HG02571 (cell line): ENCODE data around the gene CORO1C.
A peak's percentile ranks its signal among the peaks of the same experiment; 100 is the strongest.
"Not testable (repeated sequence)": the region's sequence is repeated elsewhere in the genome, so short reads cannot be mapped to it uniquely, and the experiment has no call there.

Experiments
- ATAC-seq: cut with Tn5 transposase; IDR thresholded peaks from one replicate; pipeline ENCODE4 v1.9.1; 2021; ENCODE audit warnings: mild to moderate bottlenecking, moderate library complexity; ENCODE audit not compliant: unreplicated experiment

The CORO1C gene

DNA sequence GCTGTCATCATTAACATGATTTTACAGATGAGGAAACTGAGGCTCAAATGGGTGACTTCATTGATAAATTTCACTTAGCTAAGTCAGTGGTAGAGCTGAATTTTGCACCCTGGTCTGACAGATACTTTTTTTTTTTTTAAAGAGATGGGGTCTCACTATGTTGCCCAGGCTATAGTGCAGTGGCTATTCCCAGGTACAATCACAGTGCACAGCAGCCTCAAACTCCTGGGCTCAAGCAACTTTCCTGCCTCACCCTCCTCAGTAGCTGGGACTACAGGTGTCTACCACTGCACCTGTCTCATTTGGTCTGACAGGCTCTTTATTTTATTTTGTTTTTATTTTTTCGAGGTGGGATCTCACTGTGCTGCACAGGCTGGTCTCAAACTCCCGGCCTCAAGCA, 24.2 kb upstream of the CORO1C start:
- ATAC-seq: no peak

DNA sequence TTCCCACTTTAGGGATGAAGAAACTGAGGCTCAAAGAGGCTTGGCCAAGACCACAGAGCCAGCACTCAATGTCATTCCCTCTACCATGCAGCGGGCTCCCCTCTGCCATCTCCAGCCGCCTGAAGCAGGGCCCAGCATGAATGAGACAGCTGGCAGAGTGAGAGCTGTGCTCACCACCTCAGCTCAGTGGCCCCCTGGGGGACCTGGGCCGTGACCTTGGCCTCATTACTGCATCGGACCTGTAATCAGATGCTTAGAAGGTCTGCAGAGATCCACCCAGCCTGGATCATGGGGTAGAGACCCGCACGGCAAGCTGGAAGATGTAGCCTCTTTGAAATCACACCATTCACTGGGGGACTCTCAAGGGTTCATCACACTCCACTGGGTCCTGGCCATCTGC, 22.7 kb upstream of the CORO1C start:
- no peak for ATAC-seq

DNA sequence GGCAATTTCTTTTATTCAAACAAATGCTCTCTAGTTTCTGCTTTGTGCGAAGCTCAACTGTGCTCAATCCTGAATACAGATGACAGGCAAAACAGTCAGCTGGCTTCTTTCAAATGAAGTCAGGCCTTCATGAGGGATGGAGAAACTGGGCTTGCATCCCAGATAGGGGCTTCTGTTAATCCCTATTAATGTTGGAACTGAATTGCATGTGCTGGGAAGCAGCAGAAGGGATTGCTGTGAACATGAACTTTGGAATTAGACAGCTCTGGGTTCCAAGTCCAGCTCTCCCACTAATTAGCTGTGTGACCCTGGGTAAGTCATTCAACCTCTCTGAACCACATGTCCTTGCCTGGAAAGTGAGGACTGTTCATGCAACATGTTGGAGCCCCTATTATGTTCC, 21.1 kb upstream of the CORO1C start:
- ATAC-seq: no peak

DNA sequence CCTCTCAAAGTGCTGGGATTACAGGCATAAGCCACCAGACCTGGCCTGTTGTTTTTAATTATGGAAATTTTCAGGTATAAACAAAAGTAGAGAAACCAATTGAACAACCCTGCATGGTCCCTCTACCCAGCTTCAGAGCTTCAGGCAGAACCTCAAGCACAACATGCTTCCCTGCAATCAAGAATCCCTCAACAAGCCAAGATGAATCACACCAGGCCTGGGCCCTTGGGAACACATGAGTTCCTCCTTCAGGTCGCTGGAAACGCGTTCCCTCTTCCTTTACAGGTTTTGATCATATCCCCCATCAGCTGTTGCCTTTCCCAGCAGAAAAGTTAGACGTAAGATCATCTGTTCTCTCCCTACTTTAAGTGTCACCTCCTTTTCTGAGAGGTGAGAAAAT, 20.5 kb upstream of the CORO1C start:
- ATAC-seq: no peak

DNA sequence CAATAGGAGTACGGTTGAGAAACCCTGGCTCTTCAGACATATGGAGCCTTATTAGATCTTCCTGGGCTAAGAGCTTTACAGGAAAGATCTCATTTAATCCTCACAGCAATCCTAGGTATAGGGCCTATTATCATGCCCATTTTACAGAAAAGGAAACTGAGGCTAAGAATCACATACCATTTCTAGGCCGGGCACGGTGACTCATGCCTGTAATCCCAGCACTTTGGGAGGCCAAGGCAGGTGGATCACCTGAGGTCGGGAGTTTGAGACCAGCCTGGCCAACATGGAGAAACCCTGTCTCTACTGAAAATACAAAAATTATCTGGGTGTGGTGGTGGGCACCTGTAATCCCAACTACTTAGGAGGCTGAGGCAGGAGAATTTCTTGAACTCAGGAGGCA, 19.7 kb upstream of the CORO1C start:
- ATAC-seq: not testable (repeated sequence)

DNA sequence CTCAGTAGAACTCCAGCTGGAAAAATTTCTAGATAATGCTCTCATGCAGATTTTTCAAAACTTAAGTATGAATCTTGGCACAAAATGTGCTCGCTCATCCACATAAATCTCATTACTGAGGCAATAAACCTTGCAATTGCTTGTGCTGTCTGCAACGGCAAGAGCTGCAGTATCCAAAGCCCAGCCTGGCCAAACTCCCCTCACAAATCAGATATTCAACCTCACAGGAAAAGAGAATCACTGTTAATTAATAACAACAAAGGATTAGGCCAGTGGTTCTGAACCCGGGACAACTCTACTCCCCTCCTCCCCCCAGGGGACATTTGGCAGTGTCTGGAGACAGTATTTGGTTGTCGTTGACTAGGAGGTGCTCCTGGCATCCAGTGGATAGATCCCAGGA, 19.2 kb upstream of the CORO1C start:
- no peak for ATAC-seq

DNA sequence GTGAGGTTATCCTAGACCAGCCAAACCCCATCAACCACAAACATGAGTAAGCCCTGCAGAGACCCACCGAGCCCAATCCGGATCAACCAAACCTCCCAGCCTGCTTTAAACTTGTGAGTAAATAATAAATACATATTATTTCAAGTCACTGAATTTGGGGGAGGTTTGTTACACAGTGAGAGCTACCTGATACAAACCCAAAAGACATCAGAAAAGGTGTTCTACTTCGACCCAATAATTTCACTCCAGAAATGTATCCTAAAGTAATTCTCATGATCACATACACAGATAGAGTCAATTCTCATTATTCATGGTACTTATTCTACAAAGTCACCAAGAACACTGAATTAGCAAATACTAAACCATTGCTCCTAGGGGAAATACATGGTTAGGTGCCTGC, 16.2 kb upstream of the CORO1C start:
- no peak for ATAC-seq

DNA sequence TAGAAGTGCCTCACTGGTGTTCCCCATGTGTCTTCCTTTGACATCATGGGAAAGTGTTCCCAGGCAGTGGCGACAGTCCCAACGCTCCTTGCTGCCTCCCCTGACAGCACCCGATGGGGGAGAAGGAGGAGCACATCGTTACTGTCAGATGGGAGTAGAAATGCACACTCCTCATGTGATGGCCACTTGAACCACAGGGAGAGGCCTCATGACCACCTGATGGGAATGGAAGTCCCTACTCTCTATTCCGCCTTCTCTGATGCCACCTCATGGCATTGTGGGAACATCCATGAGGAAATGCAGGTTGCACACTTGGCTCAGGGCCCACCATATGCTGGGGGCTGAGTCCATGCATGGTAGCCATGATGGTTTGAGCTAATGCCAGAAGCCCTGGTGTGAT, 14.3 kb upstream of the CORO1C start:
- no peak for ATAC-seq

DNA sequence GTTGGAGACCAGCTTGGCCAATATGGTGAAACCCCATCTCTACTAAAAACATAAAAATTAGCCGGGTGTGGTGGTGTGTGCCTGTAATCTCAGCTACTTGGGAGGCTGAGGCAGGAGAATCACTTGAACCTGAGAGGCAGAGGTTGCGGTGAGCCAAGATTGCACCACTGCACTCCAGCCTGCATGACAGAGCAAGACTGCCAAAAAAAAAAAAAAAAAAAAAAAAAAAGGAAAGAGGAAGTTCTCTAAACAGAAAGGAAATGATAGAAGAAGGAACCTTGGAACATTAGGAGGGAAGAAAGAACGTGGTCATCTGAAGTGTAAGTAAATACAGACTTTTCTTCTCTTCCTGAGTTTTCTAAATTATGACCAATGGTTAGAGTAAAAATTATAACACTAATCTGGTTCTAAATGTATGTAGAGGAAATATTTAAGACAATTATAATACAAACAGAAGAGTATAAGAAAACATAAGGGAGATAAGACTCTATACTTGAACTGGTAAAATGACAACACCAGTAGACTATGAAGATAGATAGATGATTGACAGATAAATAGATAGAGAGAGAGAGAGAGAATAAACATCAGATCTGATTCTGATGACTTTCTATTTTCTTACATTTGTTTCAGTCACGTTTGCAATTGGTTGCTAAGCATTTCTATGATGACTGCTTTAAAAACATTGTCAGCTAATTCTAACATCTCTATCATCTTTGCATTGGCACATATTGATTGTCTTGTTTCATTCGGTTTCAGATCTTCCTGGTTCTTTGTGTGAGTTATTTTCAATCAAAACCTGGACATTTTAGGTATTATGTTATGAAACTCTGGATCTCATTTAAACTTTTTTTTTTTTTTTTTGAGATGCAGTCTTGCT, 12.9 kb upstream of the CORO1C start:
- ATAC-seq: no peak

DNA sequence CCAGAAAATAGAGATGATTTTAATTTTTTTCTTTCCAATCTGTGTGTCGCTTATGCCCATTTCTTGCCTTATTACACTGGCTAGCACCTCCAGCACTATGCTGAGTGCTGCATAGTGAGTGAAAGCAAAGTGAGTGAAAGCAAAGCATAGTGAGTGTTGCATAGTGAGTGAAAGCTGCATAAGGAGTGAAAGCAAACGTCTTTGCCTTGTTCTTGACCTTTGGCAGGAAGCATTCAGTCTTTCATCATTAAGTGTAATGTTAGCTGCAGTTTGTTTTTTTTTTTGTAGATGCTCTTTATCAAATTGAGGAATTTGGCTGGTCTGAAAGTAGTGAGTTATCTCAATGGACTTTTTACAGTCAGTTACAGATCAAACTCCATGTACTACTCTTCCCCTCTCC, 6.9 kb upstream of the CORO1C start:
- ATAC-seq: no peak

DNA sequence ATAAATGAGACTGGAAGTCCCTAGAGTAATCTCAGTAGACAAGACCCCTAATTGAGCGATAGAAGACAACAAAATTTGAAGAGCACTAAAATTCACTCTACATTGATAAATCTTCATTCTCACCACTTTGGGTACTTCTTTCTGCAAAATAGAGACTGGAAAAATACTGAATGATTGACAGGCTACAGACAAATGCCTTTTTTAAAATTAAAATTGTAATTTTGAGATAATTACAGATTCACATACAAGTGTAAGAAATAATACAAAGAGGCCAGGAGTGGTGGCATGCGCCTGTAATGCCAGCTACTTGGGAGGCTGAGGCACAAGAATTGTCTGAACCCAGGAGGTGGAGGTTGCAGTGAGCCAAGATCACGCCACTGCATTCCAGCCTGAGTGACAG, 4.5 kb upstream of the CORO1C start:
- ATAC-seq: no peak

DNA sequence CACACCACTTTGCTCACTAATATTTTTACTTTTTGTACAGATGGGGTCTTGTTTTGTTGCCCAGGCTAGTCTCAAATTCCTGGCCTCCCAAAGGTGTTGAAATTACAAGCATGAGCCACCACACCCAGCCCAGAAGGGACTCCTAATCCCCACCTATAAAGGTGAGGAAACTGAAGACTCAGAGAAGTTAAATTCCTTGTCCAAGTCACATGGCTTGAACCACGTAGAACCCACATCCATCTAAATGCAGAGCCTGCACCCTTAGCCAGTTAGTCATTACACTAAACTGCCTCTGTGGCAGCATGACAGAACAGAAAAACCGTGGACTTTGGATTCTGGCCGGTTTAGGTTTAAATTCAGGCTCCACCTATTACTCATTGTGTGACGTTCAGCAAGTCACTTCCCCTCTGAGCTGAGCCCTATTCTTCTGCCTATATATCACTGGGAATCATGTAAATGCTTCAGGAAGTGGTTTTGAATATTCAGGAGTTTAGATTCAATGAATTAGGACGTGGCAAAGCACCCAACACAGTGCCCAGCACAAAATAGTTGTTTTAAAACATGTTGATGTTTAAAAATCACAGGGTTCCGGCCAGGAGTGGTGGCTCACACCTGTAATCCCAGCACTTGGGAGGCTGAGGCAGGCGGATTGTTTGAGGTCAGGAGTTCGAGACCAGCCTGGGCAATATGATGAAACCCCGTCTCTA, 3.0 kb upstream of the CORO1C start:
- no peak for ATAC-seq

DNA sequence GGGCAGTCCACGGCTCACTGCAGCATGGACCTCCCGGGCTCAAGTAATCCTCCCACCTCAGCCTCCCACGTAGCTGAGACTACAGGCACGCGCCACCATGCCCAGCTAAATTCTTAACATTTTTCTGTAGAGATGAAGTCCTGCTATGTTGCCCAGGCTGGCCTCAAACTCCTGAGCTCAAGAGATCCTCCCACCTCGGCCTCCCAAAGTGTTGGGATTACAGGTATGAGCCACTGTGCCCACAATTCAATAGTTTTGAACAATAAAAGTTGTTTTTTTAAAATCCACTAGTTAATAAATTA, 1.9 kb upstream of the CORO1C start:
- ATAC-seq: not testable (repeated sequence)

DNA sequence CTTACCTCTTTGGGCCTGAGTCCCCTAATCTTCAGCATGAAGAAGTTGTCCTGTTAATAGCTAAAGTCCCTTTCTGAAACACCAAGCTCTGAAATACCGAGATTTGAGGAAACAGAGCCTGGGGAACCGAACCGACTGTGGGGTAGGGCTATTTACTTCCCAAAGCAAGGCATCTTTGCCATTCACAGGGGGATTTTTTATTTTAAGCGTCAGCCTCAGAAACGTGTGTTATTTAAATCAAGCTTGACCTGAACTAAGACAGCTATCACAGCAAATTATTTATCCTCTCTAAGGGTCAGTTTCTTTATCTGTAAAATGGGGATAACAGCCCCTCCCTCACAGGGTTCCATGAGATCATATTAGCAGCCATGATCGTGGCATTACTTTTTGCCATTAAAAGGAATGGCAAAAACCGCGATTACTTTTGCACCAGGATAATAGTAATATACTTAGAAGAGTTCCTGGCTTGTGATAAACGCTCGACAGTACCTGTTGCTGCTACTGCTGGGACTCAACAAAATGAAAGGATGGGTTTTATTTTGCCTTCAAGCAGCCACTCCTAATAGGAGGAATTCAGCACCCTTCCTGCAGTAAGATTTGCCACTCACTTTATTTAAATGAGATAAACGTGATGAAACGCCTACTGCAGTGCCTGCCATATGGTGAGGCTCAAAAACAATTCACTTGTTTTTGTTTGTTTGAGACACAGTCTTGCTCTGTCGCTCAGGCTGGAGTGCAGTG, 1.3 kb upstream of the CORO1C start:
- no peak for ATAC-seq

DNA sequence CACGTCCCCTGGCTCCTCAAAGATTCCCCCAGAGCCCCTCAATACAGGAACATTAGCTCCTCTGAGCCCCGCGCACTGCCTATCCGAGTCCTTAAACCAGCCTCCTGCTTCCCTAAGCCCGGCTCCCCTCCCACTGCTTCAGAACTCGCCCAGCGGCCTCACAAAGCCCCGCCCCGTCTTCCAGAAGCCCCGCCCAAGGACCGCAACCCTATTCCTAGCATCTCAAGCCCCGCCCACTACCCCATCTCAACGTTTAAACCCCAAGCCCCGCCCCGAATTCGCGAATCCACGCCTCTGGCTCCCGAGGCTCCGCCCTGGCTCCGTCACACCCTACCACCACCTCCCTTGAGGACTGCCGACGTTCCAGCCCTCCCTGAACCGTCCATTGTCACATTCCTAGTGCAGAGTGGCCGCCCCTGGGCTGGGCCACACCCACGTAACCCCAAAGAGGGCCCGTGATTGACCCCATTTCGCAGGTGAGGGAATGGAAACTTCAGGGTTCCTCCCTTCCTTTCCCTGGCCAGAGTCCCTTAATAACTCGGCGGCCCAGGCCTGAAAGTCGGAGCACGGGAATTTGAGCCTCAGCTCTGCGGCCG, 646 bp upstream of the CORO1C start:
- peak; percentile 62 for ATAC-seq

DNA sequence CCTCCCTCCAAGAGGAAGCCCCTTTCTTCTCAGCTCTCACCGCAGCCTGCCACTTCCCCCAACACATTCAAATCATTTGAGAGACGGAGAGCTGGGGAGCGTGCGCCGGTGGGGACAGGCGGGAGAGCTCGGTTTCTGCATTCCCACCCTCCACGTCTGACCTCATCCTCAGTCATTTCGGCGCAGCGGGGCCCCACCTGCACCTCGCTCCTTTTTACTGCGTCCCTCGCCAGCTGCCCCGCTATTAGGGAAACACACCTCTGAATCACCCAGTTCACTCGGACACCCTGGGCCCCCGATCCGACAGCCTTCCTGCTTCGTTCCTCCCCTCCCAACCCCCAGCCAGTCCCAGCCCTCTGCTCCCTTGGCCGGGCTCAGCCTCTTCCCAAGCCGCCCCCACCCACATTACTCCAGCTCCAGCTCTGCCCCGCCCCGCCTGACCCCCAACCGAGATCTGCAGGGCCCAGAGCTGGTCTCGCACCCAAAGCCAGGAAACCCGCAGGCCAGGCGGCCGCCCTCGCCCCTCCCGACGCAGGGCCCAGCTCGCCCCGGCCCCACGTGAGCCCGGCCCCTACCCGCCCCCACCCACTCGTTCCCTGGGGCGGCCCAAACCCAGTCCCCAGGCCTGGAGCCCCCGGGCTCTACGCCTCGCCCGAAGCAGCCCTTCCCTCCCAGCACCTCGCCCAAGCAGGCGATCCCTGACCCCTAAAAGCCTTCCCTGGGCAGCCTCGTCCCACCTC, 783 bp downstream of the CORO1C start:
- no peak for ATAC-seq

DNA sequence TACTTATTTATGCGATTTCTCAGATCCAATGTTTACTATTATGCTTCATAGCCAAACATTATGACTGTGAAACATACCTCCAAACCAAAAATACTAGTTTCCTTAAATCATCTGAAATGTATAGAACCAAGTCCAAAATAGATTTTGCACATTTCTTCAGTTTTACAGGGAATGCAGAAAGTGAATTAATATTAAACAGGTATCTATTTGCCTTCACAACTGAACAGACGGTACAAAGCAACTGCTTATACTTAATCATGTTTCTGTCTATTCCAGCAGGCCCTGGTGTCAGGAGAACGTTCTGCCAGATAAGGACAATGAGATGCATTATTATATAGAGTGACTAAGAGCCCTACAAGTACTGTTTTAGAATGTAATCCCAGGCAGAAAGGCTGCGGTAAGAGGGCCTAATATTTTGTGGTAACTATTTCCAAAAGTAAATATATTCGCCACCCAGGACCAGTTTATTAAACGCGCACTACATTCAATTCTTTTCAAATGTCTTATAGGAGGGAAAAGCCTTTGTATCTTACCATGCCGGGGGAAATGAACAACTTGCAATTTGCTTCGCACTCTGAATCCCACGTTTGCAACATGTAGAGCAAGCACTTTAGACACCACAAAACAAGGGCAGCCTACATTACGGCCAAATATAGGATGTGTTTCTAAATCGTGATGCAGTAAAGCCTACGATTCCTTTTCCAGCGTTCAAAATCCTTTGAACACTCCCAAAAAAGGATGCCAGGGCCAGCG, 1.5 kb downstream of the CORO1C start:
- ATAC-seq: no peak

DNA sequence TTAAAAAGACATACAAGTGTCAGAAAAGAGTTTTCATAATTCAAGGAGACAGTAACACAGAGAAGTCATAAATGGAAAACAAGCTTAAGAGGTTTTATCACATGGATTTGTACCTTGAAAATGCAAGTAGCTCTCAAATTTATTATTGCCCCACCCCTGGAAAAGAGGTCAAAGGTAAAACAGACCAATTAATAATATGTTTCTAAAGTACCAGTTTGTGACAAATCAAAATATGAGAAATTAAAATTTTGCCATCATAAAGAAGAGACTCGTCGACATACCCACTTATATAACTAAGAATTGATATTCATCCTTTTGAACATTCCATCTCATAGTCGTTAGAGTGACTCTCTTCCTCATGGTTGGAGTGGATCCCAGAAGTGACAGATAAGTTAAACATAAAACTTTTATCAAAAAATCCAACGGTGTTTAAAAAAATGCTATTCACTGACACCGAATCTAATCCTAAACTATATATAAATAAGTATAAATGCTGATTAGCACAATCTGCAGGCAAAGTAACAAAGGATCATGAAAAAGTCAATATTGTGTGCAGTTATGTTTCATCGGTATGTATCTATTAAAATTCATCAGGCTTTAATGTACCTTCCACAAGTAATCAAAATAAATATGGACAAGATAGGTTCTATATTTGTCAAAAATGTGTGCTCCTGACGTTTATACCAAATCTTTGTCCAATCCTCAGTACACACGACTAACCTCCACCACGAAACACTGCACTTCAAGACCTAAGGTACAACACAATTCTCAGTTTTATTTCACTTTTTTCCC, 2.3 kb downstream of the CORO1C start:
- no peak for ATAC-seq
